ENCODE data around the gene GPR39.

DNA sequence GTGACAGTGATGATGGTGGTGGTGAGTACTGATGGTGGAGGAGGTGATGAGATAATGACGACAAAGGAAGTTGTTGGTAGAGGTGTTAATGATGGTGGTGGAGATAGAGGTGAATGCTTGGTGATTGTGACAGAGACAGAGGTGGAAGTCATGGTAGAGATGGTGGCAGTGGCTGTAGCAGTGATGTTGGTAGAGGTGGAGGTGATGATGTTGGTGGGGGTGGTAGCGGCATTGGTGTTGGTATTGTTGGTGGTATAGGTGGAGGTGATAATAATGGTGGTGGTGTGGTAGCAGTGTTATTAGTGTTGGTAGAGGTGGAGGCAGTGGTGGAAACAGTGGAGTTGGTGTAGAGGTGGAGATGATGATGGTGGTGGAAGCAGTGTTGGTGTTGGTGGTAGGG lies 217.0 kb downstream of the GPR39 start:
- TF ChIP-seq, protein P1, sequence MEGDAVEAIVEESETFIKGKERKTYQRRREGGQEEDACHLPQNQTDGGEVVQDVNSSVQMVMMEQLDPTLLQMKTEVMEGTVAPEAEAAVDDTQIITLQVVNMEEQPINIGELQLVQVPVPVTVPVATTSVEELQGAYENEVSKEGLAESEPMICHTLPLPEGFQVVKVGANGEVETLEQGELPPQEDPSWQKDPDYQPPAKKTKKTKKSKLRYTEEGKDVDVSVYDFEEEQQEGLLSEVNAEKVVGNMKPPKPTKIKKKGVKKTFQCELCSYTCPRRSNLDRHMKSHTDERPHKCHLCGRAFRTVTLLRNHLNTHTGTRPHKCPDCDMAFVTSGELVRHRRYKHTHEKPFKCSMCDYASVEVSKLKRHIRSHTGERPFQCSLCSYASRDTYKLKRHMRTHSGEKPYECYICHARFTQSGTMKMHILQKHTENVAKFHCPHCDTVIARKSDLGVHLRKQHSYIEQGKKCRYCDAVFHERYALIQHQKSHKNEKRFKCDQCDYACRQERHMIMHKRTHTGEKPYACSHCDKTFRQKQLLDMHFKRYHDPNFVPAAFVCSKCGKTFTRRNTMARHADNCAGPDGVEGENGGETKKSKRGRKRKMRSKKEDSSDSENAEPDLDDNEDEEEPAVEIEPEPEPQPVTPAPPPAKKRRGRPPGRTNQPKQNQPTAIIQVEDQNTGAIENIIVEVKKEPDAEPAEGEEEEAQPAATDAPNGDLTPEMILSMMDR (IDR thresholded peaks at IDR 0.05; ENCODE audit: low read depth, low read length, poor library complexity, severe bottlenecking), result no peak
- TF ChIP-seq EZH2phosphoT487 (IDR thresholded peaks at IDR 0.05; ENCODE audit: borderline replicate concordance, low read length), result no peak
